Stimulated activated CD4-positive, alpha-beta T cell treated with anti-CD3 and anti-CD28 coated beads, Interleukin-12 subunit alpha, Interleukin-12 subunit beta, amount 100 ng/mL, for 4 hours (primary cell): ENCODE data around the gene UGCG.
"Not testable (repeated sequence)": the region's sequence is repeated elsewhere in the genome, so short reads cannot be mapped to it uniquely, and the experiment has no call there.

Experiments used
- DNase-seq: peaks from one replicate; pipeline ENCODE4 v3.0.0-alpha.2; 2020

Gene UGCG

GRCh38 chr9:111922324-111923013 lies 25.9 kb downstream of the UGCG start:
- DNase-seq: no peak

GRCh38 chr9:111924281-111924680 lies 27.7 kb downstream of the UGCG start:
- DNase-seq: no peak

- no peak for DNase-seq
Measured at GRCh38 chr9:111925017-111925770, 28.6 kb downstream of the UGCG start.

- DNase-seq: no peak
Measured at GRCh38 chr9:111925784-111926183, 29.2 kb downstream of the UGCG start.

GRCh38 chr9:111926421-111926875 lies 29.8 kb downstream of the UGCG start:
- peak; percentile 30 for DNase-seq

GRCh38 chr9:111928359-111928720 lies 31.7 kb downstream of the UGCG start:
- DNase-seq: no peak

GRCh38 chr9:111934747-111935146 lies 38.1 kb downstream of the UGCG start:
- no peak for DNase-seq

- no peak for DNase-seq
Measured at GRCh38 chr9:111936391-111936790, 39.8 kb downstream of the UGCG start.

- DNase-seq: no peak
Measured at GRCh38 chr9:111937301-111937700, 40.7 kb downstream of the UGCG start.

- DNase-seq: peak; percentile 46
Measured at GRCh38 chr9:111937781-111938426, 41.3 kb downstream of the UGCG start.

- no peak for DNase-seq
Measured at GRCh38 chr9:111938427-111938800, 41.8 kb downstream of the UGCG start.

- DNase-seq: no peak
Measured at GRCh38 chr9:111939322-111939721, 42.7 kb downstream of the UGCG start.

- DNase-seq: no peak
Measured at GRCh38 chr9:111940697-111941096, 44.1 kb downstream of the UGCG start.

- no peak for DNase-seq
Measured at GRCh38 chr9:111943200-111943599, 46.6 kb downstream of the UGCG start.

GRCh38 chr9:111943746-111944145 lies 47.1 kb downstream of the UGCG start:
- DNase-seq: no peak

GRCh38 chr9:111944241-111944866 lies 47.7 kb downstream of the UGCG start:
- DNase-seq: no peak

GRCh38 chr9:111945216-111945615 lies 48.6 kb downstream of the UGCG start:
- no peak for DNase-seq

- not testable (repeated sequence) for DNase-seq
Measured at GRCh38 chr9:111948109-111948508, 51.5 kb downstream of the UGCG start.

- DNase-seq: no peak
Measured at GRCh38 chr9:111948951-111949350, 52.3 kb downstream of the UGCG start.

GRCh38 chr9:111949919-111950318 lies 53.3 kb downstream of the UGCG start:
- no peak for DNase-seq

GRCh38 chr9:111952559-111952958 lies 55.9 kb downstream of the UGCG start:
- no peak for DNase-seq

- no peak for DNase-seq
Measured at GRCh38 chr9:111953444-111953843, 56.8 kb downstream of the UGCG start.

- DNase-seq: no peak
Measured at GRCh38 chr9:111955048-111955447, 58.4 kb downstream of the UGCG start.
